Nephron progenitor cell (in vitro differentiated cells): ENCODE data around the gene QRSL1.
"Not testable (repeated sequence)": the region's sequence is repeated elsewhere in the genome, so short reads cannot be mapped to it uniquely, and the experiment has no call there.

Experiments
- DNase-seq: peaks from one replicate; pipeline ENCODE4 v3.0.0; 2021
- H3K27ac Mint-ChIP-seq: 2 replicates; pipeline ENCODE4 v1.8.0; 2021; ENCODE audit warnings: mild to moderate bottlenecking, moderate library complexity, mixed read lengths
- H3K27me3 Mint-ChIP-seq: 2 replicates; pipeline ENCODE4 v1.8.0; 2021; ENCODE audit warnings: mild to moderate bottlenecking, low read depth, mixed read lengths; ENCODE audit not compliant: poor library complexity
- H3K36me3 Mint-ChIP-seq: 2 replicates; pipeline ENCODE4 v1.8.0; 2021; ENCODE audit warnings: low read depth, mixed read lengths
- H3K4me1 Mint-ChIP-seq: 2 replicates; pipeline ENCODE4 v1.8.0; 2021; ENCODE audit warnings: mixed read lengths
- H3K4me3 Mint-ChIP-seq: 2 replicates; pipeline ENCODE4 v1.8.0; 2021; ENCODE audit warnings: mild to moderate bottlenecking, moderate library complexity, mixed read lengths
- H3K9me3 Mint-ChIP-seq: 2 replicates; pipeline ENCODE4 v1.8.0; 2021; ENCODE audit warnings: mild to moderate bottlenecking, moderate library complexity, mixed read lengths
- TF ChIP-seq, protein P1 (sequence below): fragments of 200-600 bp; sonication (generic); IDR thresholded peaks from 2 replicates; pipeline ENCODE4 v1.5.0; 2021; ENCODE audit warnings: antibody characterized with exemption

QRSL1 gene

DNA sequence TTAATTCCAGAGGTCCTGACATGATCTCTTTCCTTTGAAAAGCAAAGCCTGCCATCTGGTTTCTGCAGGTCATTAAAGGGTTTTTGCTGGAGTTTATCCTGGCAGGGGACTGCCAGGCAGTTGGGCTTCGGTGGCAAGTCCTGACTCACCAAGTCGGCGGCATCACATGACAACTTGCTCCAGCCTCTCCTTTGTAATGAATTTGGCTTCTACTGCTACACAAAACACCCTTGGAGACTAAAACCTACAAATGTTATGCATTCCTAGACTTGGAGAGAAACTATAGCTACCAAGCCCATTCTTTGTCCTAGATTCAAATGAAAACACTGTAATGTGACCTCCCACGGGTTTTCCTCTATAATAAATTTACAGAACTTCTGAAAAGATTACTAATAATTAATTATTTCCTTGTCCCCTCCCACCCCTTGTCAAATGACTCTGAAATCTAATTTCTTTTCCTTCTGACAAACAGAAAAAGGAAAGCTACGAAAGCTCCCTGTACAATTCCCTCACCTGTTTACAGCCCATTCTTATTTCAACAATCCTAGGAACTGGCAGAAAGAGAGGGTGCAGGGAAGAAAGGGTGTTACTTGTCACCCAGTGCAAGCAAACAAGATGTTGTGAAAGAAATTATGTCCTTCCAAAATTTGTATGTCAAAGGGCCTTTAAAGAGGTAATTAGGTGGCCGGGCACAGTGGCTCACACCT, 62.9 kb downstream of the QRSL1 start:
- H3K4me1 Mint-ChIP-seq = peaks cover 26% of the 10 kb centered on the region
- H3K9me3 Mint-ChIP-seq = no peaks in the 10 kb centered on the region
- H3K4me3 Mint-ChIP-seq = no peak overlapping the region
- peaks cover 4% of the 10 kb centered on the region for H3K27me3 Mint-ChIP-seq
- H3K36me3 Mint-ChIP-seq = no peaks in the 10 kb centered on the region
- no peak overlapping the region for H3K27ac Mint-ChIP-seq
- DNase-seq = no peak
- TF ChIP-seq, protein P1, sequence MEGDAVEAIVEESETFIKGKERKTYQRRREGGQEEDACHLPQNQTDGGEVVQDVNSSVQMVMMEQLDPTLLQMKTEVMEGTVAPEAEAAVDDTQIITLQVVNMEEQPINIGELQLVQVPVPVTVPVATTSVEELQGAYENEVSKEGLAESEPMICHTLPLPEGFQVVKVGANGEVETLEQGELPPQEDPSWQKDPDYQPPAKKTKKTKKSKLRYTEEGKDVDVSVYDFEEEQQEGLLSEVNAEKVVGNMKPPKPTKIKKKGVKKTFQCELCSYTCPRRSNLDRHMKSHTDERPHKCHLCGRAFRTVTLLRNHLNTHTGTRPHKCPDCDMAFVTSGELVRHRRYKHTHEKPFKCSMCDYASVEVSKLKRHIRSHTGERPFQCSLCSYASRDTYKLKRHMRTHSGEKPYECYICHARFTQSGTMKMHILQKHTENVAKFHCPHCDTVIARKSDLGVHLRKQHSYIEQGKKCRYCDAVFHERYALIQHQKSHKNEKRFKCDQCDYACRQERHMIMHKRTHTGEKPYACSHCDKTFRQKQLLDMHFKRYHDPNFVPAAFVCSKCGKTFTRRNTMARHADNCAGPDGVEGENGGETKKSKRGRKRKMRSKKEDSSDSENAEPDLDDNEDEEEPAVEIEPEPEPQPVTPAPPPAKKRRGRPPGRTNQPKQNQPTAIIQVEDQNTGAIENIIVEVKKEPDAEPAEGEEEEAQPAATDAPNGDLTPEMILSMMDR = no peak

DNA sequence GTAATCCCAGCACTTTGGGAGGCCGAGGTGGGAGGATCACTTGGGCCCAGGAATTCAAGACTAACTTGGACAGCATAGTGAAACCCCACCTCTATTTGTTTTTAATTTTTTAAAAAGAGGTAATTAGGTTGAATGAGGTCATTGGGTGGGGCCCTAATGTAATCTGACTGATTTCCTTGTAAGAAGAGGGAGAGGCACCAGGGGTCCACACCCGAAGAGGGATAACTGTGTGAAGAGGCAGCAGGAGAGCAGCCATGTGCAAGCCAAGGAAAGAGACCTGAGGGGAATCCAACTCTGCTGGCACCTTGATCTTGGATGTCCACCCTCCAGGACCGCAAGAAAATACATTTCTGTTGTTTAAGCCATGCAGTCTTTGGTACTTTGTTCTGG, 63.4 kb downstream of the QRSL1 start:
- no peak for DNase-seq
- no peaks in the 10 kb centered on the region for H3K36me3 Mint-ChIP-seq
- H3K4me3 Mint-ChIP-seq = no peak overlapping the region
- H3K4me1 Mint-ChIP-seq = peaks cover 26% of the 10 kb centered on the region
- H3K9me3 Mint-ChIP-seq = no peaks in the 10 kb centered on the region
- no peak overlapping the region for H3K27ac Mint-ChIP-seq
- peaks cover 4% of the 10 kb centered on the region for H3K27me3 Mint-ChIP-seq
- TF ChIP-seq, protein P1 = no peak

DNA sequence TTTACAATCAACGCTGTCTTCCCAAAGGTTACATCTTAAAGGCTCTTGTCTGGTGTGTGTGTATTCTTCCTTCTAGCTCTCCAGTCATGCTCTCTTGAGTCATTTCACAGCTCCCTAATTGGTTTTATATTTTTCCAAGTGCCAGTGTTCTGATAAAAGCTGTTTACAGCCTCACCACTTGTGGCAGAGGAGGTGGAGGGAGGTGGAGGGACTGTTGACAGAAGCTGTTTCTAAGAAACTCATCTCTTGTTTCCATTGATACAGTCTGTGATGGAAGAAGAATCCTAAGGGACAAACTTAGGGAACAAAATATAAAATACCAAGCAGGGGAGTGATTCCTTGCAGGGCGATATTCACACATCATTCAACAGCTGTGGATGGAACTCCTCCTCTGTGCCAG, 64.0 kb downstream of the QRSL1 start:
- H3K27me3 Mint-ChIP-seq = peaks cover 4% of the 10 kb centered on the region
- H3K36me3 Mint-ChIP-seq = no peaks in the 10 kb centered on the region
- DNase-seq = no peak
- TF ChIP-seq, protein P1 = no peak
- no peak overlapping the region for H3K27ac Mint-ChIP-seq
- peaks cover 26% of the 10 kb centered on the region for H3K4me1 Mint-ChIP-seq
- H3K9me3 Mint-ChIP-seq = no peaks in the 10 kb centered on the region
- H3K4me3 Mint-ChIP-seq = no peak overlapping the region

DNA sequence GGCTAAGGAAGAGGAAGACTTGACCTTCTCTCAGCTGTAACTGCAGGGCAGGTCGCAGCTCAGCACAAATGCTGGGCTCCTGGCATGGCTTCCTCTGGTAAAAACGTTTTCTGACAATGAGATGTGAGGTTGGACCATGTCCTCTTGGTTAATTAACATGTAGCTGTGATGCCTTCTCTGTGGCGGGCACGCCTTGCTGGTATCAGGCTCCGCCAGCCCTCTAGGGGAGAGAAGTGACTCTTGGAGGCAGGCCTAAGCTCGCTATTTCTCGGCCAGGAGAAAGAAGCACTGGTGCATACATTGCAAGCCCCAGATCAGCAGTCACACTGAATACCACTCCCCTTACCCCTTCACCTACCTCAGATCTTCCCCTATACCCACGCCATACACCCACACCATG, 65.0 kb downstream of the QRSL1 start:
- Mint-ChIP-seq H3K9me3 (no peaks in the 10 kb centered on the region), H3K27ac (no peak overlapping the region)

DNA sequence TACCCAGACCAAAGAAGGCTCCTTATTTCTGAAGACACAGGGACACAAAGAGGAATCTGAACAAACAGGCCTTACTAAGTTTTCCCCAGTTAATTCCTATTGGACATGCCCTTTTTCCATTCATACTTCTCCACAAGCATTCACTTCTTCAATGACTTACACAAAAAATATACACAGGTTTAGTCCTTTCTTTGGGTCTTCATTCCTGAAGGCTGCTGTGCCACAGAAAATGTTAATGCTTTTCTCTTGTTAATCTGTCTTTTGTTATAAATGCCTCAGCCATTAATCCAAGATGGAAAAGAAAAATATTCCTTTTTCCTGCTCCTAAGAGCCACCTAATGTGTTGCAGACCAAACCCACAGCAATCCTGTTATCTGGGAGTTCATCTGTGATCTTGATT, 71.2 kb downstream of the QRSL1 start:
- Mint-ChIP-seq H3K27ac (no peak overlapping the region), H3K4me3 (no peak overlapping the region), H3K36me3 (peaks cover 5% of the 10 kb centered on the region), H3K9me3 (peaks cover 15% of the 10 kb centered on the region), H3K27me3 (no peaks in the 10 kb centered on the region), H3K4me1 (peaks cover 20% of the 10 kb centered on the region)
- TF ChIP-seq, protein P1 = no peak
- DNase-seq = no peak

More for the DNA sequence above, 65.0 kb downstream of the QRSL1 start:
- no peak overlapping the region for H3K4me3 Mint-ChIP-seq
- no peak for DNase-seq
- peaks cover 4% of the 10 kb centered on the region for H3K27me3 Mint-ChIP-seq
- peaks cover 26% of the 10 kb centered on the region for H3K4me1 Mint-ChIP-seq
- TF ChIP-seq, protein P1 = no peak
- H3K36me3 Mint-ChIP-seq = no peaks in the 10 kb centered on the region

DNA sequence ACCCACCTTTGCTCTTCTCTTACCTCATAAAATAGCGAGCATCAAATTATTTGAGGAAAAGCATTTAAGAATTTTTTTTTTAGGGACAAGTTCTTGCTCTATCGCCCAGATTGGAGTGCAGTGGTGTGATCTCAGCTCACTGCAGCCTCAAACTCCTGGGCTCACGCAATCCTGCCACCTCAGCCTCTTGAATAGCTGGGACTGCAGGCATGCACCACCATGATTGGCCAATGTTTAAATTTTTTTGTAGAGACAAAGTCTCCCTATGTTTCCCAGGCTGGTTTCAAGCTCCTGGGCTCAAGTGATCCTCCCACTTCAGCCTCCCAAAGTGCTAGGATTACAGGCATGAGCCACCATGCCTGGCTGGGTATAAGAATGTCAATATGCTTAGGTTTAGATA, 71.8 kb downstream of the QRSL1 start:
- not testable (repeated sequence) for H3K27ac Mint-ChIP-seq, H3K27me3 Mint-ChIP-seq

More for the DNA sequence above, 71.8 kb downstream of the QRSL1 start:
- not testable (repeated sequence) for H3K36me3 Mint-ChIP-seq, H3K4me3 Mint-ChIP-seq, DNase-seq
- peaks cover 22% of the 10 kb centered on the region for H3K9me3 Mint-ChIP-seq
- peaks cover 20% of the 10 kb centered on the region for H3K4me1 Mint-ChIP-seq
